Measurements from ENCODE around the gene CDC25B. TPM values are rescaled to one million over a fixed set of nuclear protein-coding genes. Genes with fewer than 3 reads are reported as not detected.

CDC25B gene
- total and polyA plus RNA-seq, 2 of the 8 experiments (the other 6 are each of a cell fraction or from before 2014, with no cell fraction given), result 21.7 to 31.2 TPM

GRCh38 chr20:3847429-3847940 lies 51.4 kb downstream of the CDC25B start (continued):
- TF ChIP-seq RNF2 (IDR thresholded peaks at IDR 0.05; ENCODE audit: borderline replicate concordance, low read depth, low read length, missing control alignments, poor library complexity, severe bottlenecking), result no peak
- no peak for TF ChIP-seq JUN (IDR thresholded peaks at IDR 0.05; ENCODE audit: low read depth, low read length)

Measured in H1 (cell line).